GM04503 (cell line): ENCODE results near the gene ALDH7A1.

ENCODE experiments used
- DNase-seq: peaks from one replicate; pipeline ENCODE4 v3.0.0-alpha.2; 2012; ENCODE audit warnings: low read depth

ALDH7A1 gene

DNA sequence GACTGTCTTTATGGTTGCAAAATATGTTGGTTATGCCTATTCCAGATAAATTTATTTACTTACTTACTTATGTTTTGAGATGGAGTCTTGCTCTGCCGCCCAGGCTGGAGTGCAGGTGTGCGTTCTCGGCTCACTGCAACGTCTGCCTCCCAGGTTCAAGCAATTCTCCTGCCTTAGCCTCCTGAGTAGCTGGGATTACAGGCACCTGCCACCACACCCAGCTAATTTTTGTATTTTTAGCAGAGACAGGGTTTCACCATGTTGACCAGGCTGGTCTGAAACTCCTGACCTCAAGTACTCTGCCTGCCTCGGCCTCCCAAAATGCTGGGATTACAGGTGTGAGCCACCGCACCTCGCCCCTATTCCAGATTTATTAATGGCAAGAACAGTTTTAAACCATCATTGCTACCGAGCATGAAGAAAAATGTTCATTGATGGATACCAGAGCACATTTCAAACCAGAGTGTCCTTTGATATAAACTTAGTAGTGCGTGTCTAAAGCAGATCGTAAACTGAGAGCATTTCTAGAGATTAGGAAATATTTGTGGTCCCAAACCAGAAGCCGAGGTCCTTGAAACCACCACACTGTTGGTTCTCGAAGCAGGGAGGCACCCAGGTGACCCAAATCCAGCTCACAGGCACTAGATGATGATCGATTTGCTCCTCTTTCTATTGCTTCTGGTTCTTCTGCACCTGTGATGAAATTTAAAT is 86.6 kb downstream of the ALDH7A1 start:
- no peak for DNase-seq

- no peak for DNase-seq
These were observed 88.9 kb downstream of the ALDH7A1 start for GRCh38 chr5:126506079-126506478.

GRCh38 chr5:126503602-126504104 is 91.4 kb downstream of the ALDH7A1 start:
- DNase-seq = no peak

DNA sequence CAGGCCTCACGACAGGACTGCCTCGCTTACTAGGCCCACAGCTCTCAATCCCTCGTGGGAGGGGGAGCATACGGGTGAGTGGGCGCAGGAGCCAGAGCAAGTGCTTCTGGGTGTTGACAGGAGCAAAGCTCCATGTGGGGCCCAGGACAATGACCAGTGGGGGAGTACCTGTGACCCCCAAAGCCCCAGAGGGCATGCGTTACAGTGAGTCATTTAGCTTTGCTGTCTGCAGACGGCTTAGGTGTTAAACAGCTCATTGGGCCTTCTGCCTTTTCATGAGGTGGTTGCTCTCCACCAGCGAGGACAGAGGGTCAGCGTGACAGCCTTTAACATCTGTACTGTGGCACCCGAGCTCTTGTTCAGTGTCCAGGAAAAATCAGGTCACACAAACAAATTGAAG is 93.6 kb downstream of the ALDH7A1 start:
- no peak for DNase-seq

DNA sequence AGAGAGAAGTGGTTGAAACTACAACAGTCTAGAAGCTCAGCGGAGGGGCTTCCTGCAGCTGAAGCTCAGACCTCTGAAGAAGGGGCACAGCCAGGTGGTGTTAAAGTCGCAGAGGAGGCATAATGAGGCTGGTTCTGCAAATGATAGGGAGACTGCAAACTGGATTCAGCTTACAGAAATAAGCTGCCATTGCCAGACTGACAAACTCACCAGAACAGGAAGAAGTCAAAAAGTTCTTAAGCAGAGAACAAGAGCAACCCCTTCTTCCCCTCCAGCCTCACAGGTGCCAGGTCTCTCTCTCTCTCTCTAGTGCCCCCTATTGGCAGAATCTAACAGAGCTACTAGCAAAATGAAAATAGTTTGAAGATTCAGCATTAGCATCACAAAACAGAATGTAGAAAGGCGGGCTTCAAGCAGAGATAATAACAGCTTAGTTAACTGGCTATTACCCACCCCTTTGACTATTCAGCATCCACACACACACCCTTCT is 95.1 kb downstream of the ALDH7A1 start:
- DNase-seq = no peak

- DNase-seq = no peak
These were observed 95.7 kb downstream of the ALDH7A1 start for GRCh38 chr5:126499278-126499677.

DNA sequence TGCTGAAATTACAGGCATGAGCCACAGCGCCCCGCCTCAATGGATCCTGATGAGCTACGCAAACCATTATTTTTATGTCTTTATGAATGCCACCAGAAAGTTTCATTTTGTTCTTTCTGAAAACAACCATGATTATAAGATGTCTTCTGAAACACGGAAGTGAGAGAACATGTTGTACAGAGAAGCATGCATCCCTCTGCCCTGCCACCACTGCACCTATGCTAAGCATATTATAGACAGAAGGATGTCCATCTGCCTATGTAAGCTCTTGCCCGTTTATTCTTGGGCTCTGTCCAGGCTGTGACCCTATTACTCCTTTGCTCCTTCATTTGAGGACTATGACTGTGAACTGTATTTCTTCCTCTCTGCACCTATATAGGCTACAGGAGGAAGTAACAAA is 97.5 kb downstream of the ALDH7A1 start:
- DNase-seq = no peak

- no peak for DNase-seq
These were observed 100.6 kb downstream of the ALDH7A1 start for GRCh38 chr5:126494393-126494792.

GRCh38 chr5:126492939-126493338 is 102.1 kb downstream of the ALDH7A1 start:
- no peak for DNase-seq

DNA sequence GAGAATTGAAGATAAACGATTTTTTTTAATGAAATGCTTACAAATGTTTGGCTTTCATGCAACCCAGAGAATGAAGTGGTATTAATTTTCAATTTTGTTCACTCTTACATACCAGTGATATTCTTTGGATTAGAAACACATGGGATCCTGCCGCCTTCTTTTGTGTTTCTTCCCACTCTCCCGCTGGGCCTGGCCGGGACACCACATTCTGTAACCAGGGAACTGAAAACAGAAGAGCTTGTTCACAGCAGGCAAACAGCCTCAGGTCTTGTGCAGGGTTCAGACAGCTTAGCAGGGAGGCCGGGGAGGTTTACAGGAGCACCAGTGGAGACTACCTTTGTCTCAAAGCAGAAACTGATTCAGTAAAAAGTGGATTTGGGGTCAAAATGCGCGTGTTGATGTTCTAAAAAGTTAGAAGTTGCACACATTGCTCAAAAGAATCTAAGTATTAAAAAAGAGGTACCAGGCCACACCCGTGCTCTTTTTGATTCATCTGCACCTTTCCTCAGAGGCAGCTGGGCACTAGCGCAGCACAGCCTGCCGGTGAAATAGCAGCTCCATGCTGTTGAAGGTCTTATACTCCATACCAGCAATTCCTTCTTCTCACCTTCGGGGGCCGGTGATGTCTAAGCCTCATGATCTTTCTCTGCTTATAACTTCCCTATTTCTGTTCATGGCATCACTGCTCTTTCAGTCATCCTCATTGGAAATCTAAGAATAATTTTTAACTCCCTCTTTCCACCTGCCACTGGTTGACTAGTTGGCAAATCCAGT is 104.7 kb downstream of the ALDH7A1 start:
- peak; percentile 50 for DNase-seq

GRCh38 chr5:126488443-126489065 is 106.5 kb downstream of the ALDH7A1 start:
- DNase-seq = no peak

- no peak for DNase-seq
These were observed 107.4 kb downstream of the ALDH7A1 start for GRCh38 chr5:126487596-126487995.

GRCh38 chr5:126486332-126486731 is 108.7 kb downstream of the ALDH7A1 start:
- DNase-seq = no peak

GRCh38 chr5:126484253-126484652 is 110.8 kb downstream of the ALDH7A1 start:
- DNase-seq = no peak

DNA sequence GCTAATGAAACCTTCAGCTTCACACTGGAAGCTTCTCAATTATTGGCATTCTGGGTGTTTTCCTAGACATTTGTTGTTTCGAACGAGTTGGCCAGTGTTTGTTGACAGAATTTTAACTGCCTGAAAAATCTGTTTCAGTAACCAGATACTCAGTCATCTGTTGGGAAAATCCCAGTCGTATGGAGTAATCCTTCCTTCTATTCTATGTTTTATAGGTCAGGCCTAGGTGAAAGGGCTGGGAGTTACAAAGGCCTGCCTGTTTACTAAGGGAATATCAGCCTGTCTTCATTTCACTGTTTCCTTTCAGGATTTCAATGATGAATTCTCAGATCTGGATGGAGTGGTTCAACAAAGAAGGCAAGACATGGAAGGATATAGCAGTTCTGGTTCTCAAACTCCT is 111.9 kb downstream of the ALDH7A1 start:
- peak; percentile 34 for DNase-seq

DNA sequence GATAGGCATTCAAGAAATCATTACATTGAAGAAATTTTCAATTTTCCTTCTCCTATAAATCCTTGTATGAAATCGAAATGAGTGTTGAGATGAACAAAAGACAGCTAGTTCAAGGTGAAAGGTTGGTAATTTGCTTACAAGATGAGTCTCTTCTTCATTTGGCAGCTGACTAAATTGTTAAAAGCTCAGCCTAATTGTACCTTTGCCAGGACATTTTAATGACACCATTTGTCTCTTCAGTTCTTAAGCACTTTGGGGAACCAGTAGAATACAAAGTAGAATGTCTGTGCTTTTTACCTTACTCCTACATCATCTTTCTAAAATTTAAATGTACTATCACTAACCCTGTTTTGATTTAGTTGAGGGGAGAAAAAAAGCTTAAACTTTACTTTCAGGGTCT is 112.4 kb downstream of the ALDH7A1 start:
- DNase-seq = no peak

DNA sequence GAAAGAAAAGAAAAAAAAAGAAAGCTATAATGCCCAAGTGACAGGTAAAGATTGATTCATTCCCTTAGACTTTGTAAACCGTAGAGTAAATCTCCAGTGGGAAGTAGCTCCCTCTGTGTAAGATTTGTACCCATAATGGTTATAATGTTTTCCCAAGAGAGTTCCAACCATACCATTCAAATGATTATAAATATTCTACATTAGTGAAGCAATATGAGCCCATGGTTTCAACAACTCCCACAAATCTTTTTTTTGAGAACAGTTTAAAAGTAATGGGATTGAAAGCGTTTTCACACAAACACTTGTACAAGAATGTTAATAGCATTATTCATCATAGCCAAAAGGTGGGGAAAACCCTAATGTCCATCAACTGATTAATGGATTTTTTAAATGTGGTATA is 113.8 kb downstream of the ALDH7A1 start:
- DNase-seq = no peak
